Neural progenitor cell (in vitro differentiated cells): ENCODE measurements around the gene CTSF.

ENCODE experiments used
- EZH2 ChIP-seq: fragments of 200-600 bp; sonication (generic); IDR thresholded peaks from 2 replicates; pipeline ENCODE4 v1.6.1; 2017; ENCODE audit warnings: antibody characterized with exemption, mild to moderate bottlenecking, moderate library complexity
- TF ChIP-seq, protein P1 (sequence below): fragments of 200-600 bp; sonication (generic); IDR thresholded peaks from 2 replicates; pipeline ENCODE4 v1.5.1; 2017; ENCODE audit warnings: antibody characterized with exemption, mild to moderate bottlenecking

DNA sequence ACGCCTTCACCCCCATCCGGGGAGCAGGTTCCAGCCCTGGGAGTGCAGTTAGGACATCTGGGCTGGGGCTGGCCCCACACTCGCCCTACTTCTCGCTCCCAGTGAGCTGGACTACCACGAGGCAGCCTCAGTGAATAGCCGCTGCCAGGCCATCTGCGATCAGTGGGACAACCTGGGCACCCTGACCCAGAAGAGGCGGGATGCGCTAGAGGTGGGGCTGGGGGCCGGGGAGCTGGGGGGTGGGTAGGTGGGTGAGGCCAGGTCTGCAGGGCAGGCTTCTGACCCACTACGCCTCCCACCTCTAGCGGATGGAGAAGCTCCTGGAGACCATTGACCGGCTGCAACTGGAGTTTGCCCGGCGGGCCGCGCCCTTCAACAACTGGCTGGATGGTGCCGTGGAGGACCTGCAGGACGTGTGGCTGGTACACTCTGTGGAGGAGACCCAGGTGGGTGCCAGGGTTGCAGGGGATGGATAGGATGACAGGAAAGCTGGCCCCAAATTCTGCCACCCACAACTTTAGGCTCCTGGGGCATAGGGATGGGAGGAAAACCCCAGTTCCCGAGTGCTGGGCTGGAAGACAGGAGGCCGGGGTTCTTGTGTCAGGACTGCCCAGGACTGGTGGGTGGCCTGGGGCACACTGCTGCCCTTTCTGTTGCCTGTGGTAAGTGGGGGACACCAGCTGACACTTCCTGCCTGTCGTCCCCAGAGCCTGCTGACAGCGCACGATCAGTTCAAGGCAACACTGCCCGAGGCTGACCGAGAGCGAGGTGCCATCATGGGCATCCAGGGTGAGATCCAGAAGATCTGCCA, 8.3 kb downstream of the CTSF start:
- TF ChIP-seq, protein P1, sequence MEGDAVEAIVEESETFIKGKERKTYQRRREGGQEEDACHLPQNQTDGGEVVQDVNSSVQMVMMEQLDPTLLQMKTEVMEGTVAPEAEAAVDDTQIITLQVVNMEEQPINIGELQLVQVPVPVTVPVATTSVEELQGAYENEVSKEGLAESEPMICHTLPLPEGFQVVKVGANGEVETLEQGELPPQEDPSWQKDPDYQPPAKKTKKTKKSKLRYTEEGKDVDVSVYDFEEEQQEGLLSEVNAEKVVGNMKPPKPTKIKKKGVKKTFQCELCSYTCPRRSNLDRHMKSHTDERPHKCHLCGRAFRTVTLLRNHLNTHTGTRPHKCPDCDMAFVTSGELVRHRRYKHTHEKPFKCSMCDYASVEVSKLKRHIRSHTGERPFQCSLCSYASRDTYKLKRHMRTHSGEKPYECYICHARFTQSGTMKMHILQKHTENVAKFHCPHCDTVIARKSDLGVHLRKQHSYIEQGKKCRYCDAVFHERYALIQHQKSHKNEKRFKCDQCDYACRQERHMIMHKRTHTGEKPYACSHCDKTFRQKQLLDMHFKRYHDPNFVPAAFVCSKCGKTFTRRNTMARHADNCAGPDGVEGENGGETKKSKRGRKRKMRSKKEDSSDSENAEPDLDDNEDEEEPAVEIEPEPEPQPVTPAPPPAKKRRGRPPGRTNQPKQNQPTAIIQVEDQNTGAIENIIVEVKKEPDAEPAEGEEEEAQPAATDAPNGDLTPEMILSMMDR: no peak
- TF ChIP-seq EZH2: no peak
